Activated CD4-positive, alpha-beta T cell treated with anti-CD3 and anti-CD28 coated beads, Interleukin-2, amount 10 ng/mL, durations not matched to agents 7 days and 5 days (primary cell): ENCODE results near the gene MIPOL1. TPM values are rescaled to one million over a fixed set of nuclear protein-coding genes. Genes with fewer than 3 reads are reported as not detected.

Source experiments
- total RNA-seq, 2 experiments: library from RNA; stranded (reverse); gene quantifications; one replicate each; pipeline ENCODE4 v1.2.3, GENCODE V29; 2021

Gene MIPOL1
- total RNA-seq, 2 experiments from 2014 or later, result not detected

Other genes with a start within 250 kb of the MIPOL1 start
- not detected for gene SLC25A21, start 25.3 kb upstream of the MIPOL1 start, total RNA-seq